Activated naive CD4-positive, alpha-beta T cell treated with anti-CD3 and anti-CD28 coated beads, Interleukin-2, amount 50 U/mL, for 16 hours (primary cell): Measurements from ENCODE around the gene FOXO6.

Source experiments
- DNase-seq: peaks from one replicate; pipeline ENCODE4 v3.0.0-alpha.2; 2020

FOXO6 gene

GRCh38 chr1:41368366-41368765 is 7.1 kb downstream of the FOXO6 start:
- DNase-seq: no peak

- no peak for DNase-seq
Measured at GRCh38 chr1:41368801-41369200, 7.6 kb downstream of the FOXO6 start.

GRCh38 chr1:41369531-41369930 is 8.3 kb downstream of the FOXO6 start:
- DNase-seq: no peak

GRCh38 chr1:41370225-41370624 is 9.0 kb downstream of the FOXO6 start:
- no peak for DNase-seq

GRCh38 chr1:41370756-41371420 is 9.7 kb downstream of the FOXO6 start:
- DNase-seq: no peak

- no peak for DNase-seq
Measured at GRCh38 chr1:41371630-41372599, 10.7 kb downstream of the FOXO6 start.

- DNase-seq: no peak
Measured at GRCh38 chr1:41372600-41372993, 11.4 kb downstream of the FOXO6 start.

GRCh38 chr1:41373373-41373772 is 12.1 kb downstream of the FOXO6 start:
- no peak for DNase-seq

GRCh38 chr1:41374711-41375110 is 13.5 kb downstream of the FOXO6 start:
- DNase-seq: no peak

GRCh38 chr1:41377397-41377796 is 16.2 kb downstream of the FOXO6 start:
- no peak for DNase-seq

GRCh38 chr1:41378222-41378621 is 17.0 kb downstream of the FOXO6 start:
- no peak for DNase-seq

- no peak for DNase-seq
Measured at GRCh38 chr1:41378999-41379737, 17.9 kb downstream of the FOXO6 start.

GRCh38 chr1:41379738-41380130 is 18.5 kb downstream of the FOXO6 start:
- DNase-seq: no peak

GRCh38 chr1:41380195-41380594 is 19.0 kb downstream of the FOXO6 start:
- no peak for DNase-seq

GRCh38 chr1:41380979-41381691 is 19.9 kb downstream of the FOXO6 start:
- peak; percentile 39 for DNase-seq

- DNase-seq: peak; percentile 44
Measured at GRCh38 chr1:41381692-41382479, 20.7 kb downstream of the FOXO6 start.

- DNase-seq: no peak
Measured at GRCh38 chr1:41382480-41383090, 21.4 kb downstream of the FOXO6 start.

- peak; percentile 47 for DNase-seq
Measured at GRCh38 chr1:41383094-41383852, 22.0 kb downstream of the FOXO6 start.

- DNase-seq: no peak
Measured at GRCh38 chr1:41384579-41384978, 23.3 kb downstream of the FOXO6 start.

GRCh38 chr1:41385398-41386195 is 24.4 kb downstream of the FOXO6 start:
- DNase-seq: no peak
